Left ventricle myocardium superior (tissue), 1 donor: ENCODE measurements around the gene PHF23. TPM values are rescaled to one million over a fixed set of nuclear protein-coding genes. Genes with fewer than 3 reads are reported as not detected.

Experiments
- ATAC-seq: fragments of 200-7000 bp; cut with Tn5 transposase; one replicate; pipeline ENCODE4 v1.9.1; 2020; ENCODE audit warnings: mild to moderate bottlenecking, moderate library complexity
- DNase-seq: peaks from one replicate; pipeline ENCODE4 v3.0.0-alpha.2; 2020
- intact Hi-C: fragments of 100-400 bp; cut with micrococcal nuclease; formaldehyde crosslinking; loops from one replicate; pipeline ENCODE4 v1.11.0; 2022
- total RNA-seq: library from RNA; stranded (reverse); fragmentation: NEBNext Ultra II Directional; extraction: Animal tissue kit (Norgen Biotek cat#: 25700); gene quantifications from one replicate; pipeline ENCODE4 v1.2.1, GENCODE V29; 2021
- donor health status: DM: no; HTN: yes; CAD: no; lungs with severe emphysema.

PHF23 gene
- total RNA-seq, 1 donor from 2014 or later = 29.4 TPM

DNA sequence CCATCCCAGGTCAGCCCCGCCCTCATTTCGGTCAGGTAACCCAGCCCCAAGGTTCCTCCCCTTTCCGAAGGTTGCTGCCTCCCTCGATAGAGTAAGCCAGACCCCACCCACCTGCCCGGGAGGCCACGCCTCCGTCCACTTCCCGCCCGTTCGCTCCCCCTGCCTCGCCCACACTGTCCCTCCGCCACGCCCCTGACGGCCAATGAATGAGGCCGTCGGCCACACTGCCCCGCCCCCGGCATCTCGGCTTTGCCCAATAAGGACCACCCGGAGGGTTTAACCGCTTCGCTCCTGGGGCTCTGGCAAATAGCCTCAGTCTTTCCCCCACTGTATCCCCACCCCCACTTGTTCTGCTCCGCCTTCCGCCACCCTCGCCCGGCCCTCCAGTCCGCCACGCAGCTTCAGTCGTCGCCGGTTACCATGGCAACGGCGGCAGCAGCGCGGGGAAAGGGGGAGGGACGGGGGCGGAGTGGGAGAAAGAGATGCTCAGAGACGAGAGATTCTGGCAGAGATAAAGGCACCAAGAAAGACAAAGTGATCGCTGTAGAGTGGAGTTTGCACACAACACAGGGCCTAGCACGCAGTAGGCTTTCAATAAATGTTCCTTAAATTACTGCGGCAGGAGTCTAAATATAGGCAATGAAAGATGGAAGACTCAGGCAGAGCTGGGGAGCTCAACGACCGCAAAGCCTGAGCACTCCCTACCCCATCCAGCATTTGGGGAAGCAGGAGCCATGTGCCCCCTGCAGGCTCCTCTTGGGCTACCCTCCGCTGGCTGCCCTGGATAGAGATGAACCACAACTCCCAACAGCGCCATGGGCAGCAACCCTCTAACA, 24.7 kb downstream of the PHF23 start:
- intact Hi-C loops = no loop called here
- DNase-seq (peak; percentile 99), ATAC-seq (peak; percentile 87)

DNA sequence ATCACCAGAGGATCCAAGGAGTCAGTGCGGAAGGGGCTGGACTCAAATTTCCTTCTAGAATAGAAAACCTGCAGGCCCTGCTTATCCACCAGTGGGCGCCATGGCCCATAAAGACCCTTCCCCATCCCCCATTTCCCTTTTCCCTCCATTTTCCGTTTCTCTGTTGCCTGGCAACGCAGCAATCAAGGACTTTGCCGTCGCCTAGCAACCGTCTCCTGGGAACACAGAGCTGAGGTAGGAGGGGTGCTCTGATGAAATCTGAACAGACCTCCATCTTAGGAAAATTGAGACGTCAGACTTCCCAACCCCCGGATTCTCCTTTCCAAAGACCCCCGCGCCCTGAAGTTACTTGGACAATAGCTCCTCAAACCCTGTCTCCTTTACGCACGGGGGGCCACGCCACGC, 25.4 kb downstream of the PHF23 start:
- ATAC-seq (peak; percentile 0), DNase-seq (peak; percentile 73)
- intact Hi-C loops = no loop called here

DNA sequence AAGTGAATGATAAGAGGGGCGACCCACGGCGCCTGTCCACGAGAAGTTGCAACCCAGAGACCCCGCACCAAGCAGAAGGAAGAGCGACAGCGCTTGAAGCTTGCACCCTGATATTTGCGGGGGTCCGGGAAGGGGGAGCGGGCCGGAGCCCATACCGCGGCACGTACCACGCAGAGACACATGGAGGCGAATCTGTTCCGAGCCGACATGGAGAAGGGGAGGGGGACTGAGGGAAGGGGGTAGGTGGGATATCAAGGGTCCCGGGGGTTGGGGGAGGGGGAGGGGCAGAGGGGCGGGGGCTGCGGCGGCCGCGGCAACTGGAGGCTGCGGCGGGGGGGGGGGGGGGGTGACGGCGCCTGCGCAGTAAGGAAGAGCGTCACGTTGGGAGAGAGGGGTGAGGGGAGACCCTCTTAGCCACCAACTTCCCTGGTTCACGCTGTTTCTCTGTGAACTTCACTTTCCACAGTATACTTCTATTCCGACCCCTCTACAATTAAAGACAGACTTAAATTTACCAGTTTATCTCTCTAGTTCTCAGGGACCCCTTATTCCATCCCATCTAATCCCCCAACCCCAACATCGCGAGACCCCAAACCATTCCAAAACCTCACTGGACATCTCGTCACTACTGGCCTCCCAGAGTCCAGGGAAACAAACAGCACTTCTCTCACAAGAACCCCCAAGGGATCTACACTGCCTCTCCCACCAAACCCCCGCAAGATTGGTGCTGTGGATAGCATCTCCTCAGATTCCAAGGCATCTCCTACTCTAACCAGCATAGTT, 27.6 kb downstream of the PHF23 start:
- DNase-seq = peak; percentile 25
- intact Hi-C loops = no loop called here

DNA sequence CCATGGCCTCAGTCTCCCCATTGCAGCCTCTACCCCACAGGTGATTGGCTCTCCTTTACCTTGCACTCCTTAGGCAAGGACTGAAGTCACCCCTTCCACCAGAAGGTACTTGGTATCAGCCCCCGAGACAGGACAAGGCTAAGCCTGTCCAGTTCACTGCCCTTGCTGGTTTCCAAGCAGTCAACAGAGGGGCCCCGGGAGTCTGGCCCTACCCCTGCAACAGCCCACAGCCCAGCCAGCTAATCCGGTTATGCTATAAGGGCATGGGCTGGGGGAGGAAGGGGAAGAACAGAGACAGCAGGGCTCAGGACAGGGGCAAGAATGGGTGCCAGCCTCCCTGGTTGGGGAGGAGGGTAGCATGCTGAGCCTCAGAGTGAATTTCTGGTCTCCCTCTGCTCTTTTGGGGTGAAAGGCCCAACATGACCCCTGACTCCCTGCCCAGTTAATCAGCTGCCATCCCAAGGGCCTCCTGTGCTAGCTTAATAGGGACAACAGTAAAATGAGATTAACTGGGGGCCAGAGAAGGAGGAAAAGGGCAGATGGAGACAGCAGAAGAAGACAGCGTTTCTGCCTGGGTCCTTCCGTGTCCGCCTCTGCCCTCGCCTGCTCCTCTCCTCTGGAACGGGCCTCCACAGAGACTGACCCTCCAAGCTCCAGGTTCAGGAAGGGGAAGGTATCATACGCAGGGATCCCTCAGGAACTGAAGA, 30.4 kb downstream of the PHF23 start:
- ATAC-seq = no peak
- intact Hi-C loops = no loop called here
- DNase-seq = no peak

More for the DNA sequence above, 27.6 kb downstream of the PHF23 start:
- no peak for ATAC-seq

DNA sequence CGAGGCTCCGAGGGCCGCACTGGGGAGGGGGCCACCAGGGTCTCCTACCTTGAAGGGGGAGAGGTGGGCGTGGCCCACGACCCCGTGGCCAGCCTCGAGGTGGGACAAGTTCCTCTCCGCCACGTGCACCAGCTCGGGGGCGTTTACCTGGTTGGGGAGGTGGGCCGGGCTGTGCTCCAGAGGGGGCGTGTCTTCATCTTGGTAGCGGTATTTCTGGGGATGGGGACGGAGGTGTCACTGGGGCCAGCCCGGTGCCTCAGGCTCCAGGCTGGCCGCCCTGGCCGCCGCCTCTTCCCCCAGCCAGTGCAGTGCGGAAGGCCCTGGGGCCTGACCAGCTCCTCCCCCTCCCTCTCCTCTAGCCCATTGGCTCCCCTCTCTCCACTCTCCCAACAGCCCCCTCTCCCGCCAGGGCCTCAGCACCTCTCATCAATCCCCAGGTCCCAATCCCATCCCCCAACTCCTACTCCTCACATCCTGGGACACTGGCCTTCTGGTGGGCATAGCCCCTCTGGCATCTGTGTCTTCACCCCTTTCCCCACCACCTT, 31.2 kb downstream of the PHF23 start:
- peak; percentile 27 for DNase-seq
- intact Hi-C loops = no loop called here

DNA sequence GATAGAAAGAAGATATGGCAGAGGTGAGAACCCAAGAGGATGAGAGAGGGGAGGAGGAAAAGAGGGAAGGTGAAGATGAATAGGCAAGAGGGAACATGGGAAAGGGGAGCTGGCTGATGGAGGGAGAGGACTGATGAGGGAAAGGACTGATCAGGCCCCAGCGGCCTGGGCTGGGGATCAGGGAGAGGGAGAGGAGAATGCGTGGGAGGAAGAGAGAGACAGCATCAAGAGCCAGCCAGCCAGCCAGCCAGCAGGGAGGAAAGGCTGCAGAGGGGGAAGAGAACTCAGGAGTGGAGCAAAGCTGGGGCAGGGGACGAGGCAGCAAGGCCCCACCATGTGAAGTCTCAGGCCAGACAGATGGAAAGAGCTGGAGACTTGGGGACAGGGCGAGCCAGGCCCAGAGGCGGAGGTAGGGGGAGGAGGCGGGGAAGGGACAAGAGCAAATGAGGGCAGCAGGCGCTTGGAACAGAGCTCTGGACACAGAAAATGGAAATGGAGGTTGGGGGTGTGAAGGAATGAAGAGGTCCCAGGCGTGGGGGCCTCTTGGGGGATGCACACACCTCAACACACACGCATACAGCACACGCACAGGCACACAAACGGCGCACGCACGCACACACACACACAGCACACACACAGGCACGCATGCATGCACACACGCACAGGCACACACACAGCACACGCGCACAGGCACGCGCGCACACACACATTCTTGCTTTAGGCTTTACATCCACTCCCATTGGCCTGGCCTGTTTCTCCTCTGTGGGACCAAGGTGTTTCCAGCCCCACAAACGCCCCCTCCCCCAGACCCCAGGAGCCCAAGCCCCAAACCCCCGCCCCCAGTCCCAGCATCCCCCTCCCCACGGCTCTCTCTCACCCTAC, 31.9 kb downstream of the PHF23 start:
- DNase-seq (peak; percentile 33), ATAC-seq (no peak)
- intact Hi-C loops = no loop called here

More for the DNA sequence above, 31.2 kb downstream of the PHF23 start:
- no peak for ATAC-seq

DNA sequence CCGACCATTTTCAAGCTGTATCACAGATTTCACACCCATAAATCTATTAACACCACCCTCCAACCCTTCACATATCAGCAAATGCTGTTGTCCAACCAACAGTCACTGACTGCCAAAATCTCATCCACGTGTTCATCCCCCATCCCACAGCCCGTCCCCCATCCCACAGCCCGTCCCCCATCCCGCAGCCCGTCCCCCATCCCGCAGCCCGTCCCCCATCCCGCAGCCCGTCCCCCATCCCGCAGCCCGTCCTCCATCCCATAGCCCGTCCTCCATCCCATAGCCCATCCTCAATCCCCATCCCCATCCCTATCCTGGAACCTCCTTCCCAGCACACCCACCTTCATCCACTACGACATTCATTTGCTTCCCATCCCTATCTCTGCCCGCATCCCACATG, 33.7 kb downstream of the PHF23 start:
- intact Hi-C loops = no loop called here
- ATAC-seq = no peak
- DNase-seq = no peak

DNA sequence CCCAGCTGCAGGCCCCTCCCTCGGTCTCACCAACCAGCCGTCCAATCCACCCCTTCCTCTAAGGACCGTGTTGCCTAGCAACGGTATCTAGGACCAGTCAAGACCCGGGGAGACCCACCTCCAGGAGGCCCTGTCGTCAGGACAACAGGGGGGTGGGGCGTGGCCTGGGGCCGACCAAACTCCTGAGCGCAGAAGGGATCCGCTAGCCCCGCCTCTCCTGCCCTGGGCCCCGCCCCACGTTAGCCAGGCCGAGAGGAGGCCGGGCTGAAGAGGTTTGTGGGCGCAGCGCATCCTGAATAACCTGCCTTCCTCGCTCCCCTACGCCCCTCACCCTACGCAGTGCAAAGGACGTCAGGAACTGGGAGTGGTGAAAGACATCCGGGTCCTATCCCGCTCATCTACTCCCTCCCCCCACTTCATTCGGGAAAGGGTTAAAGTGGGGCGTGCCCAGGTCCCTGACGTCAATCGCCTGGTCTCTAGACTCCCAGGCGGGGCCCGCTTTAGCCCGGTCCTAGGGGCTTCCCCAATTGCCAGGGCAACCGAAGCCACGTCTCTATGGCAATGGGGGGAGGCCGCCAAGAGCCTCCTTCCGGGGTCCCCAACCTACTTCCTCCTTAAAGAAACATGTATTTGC, 34.3 kb downstream of the PHF23 start:
- ATAC-seq (peak; percentile 91), DNase-seq (peak; percentile 93)
- intact Hi-C loops = no loop called here

DNA sequence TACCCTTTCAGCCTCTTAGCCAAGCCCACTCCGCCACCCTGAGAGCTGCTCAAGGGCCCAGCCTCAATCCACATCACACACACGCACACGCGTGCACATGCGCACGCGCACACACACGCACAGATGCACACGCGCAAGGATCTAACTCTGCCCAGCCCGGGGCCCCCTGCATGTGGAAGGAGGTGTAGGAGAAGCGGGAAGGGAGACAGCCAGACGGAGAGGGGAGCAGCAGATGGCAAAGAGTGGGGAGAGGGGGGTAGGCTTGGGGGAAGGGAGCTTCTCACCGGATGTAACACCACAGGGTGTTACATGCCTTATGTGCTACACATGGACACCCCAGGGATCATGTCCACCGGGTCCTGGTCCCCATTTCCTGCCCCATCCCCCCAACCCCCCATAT, 34.9 kb downstream of the PHF23 start:
- intact Hi-C loops = no loop called here
- ATAC-seq = no peak
- DNase-seq = no peak

DNA sequence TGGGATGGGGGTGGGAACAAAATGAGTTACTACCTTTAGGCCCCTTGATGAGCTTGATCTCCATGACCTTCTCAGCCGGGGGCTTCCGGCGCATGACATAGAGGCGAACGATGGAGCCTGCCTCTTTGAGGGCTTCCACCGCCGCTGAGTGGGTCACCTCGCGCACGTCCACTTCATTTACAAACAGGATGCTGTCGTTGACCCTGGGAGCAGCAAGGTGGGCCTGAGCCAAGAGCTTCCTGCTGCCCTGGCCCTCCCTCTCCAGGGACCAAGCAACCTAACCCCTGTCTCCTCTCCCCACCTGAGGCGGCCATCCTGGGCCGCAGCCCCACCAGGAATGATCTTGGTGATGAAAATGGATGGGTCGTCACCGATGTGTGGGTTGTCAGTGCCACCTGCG, 35.9 kb downstream of the PHF23 start:
- no peak for DNase-seq
- no peak for ATAC-seq
- intact Hi-C loops = no loop called here

DNA sequence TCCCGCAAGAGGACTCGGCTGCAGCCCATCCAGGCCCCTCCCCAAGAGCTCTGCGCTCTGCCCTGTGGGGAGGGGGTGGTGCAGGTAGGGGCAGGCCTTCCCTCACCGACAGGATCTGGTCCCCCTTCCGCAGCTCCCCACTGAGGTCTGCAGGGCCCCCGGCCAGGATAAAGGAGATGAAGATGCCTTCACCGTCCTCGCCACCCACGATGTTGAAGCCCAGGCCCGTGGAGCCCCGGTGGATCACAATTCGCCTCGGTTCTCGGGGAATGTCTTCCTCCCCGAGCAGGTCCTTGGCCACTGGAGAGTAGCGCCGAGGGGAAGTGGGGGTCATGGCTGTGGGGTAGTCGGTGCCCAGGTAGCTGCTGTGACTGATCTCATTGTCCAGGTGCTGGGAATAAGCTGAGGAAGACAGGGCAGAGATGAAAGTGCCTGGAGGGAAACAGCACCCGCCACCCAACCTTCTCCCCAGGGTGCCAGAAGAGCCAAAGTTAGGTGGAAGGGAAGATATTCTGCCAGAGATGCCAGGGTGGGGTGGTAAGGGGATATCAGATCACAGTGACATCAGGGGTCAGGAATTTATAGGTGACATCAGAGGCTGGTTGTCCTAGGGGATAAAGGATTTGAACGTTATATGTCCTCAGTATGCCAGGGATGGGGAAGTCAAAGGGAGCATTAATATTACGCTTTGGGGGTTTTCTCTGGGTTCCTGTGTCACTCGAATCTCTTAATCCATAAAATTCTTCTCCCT, 42.4 kb downstream of the PHF23 start:
- no peak for ATAC-seq
- DNase-seq = peak; percentile 21
- intact Hi-C loops = no loop called here

DNA sequence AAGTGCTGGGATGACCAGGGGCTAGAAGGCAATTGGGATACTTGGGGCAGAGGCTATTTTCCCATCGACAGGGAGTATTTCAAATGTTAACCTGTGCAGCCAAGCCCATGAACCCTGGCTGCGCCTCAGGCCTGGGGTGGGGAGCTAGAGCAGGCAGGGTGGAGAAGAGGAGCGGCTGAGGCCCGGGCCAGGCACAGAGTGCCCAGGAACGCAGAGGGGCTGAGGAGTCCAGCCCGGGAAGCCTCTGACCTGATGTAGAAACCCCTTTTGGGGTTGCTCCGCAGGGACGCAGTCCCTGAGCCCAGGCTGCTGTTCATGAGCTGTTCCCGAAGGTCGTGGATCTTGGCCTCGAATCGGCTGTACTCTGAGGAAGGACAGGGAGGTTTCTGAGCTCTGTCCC, 43.3 kb downstream of the PHF23 start:
- no peak for ATAC-seq
- DNase-seq = no peak
- intact Hi-C loops = no loop called here

DNA sequence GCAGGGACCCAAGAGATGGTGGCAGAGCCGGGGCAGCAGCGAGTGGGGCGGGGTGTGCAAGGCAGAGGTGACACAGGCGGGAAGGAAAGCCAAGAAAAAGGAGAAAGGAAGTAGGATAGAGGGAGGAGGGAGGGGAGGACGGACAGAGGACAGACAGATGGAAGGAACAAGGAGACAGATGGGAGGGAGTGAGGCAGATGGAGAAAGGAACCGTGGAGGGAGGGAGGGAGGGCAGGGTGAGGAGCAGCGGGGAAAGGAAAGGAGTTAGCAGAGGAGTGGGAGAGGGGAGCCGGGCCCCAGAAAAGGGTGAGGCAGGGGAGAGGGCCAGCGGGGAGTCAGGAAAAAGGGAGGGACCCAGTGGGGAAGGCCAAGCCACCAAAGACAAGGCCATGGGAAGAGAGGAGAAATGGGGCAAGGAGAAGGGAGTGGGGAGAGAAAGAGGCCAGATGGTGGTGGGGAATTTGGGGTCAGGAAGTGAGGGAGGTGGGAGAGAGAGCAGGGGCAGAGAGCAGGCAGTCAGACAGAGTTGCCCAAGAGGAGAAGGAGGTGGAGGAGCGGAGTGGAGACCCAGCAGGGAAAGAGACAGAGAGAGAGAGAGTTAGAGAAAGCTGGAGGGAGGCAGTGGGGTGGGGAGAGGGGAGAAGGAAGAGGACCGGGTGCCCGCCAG, 46.9 kb downstream of the PHF23 start:
- ATAC-seq (no peak), DNase-seq (no peak)
- intact Hi-C loops = no loop called here

DNA sequence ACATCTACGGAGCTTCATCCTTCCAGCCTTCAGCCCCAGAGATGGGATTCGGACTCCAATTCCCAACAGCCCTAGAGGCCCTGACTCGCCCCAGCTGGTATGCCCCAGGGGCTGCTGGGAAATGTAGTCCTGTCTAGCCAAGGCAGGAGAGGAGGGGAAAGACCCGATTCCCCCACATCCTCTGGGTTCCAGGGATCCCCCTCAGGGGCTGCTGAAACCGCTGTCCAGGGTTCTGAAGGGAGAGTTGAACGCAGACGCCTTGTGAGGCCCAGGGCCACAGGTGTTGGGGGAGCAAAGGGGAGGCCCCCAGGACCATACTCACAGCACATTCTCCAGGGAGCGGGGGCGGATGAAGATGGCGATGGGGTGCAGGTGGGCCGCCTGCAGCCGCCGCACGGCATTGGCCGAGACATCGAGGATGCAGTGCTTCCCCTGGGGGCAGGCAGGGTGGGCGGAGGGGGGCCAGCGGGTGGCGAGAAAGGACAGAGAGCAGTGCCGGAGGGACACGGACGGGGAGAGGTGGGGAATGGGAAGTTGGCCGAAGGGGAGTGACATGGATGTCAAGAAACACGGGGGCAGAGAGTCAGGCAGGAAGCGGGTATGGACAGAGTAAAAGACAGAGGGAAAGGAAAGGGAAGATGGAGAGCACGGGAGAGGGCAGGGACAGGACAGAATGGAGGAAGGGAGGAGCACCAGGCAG, 47.5 kb downstream of the PHF23 start:
- peak; percentile 84 for ATAC-seq
- peak; percentile 58 for DNase-seq
- intact Hi-C loops = no loop called here

DNA sequence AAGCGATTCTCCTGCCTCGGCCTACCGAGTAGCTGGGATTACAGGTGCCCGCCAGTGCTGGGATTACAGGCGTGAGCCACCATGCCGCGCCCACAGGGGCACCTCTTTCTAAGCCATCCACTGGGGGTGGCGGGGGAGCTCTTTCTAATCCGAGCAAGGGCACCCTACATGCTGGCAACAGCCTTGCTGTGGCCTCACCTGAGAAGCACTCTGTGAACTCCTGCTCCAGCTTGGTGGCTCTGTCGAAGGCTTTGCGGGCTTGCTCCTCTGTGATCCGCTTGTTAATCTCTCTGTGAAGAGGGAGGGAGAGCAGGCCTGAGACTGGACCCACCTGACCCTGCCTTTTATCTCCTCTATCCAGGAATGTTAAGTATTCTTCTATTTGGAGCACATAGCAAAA, 48.2 kb downstream of the PHF23 start:
- intact Hi-C loops = no loop called here
- DNase-seq = no peak
- ATAC-seq = no peak

DNA sequence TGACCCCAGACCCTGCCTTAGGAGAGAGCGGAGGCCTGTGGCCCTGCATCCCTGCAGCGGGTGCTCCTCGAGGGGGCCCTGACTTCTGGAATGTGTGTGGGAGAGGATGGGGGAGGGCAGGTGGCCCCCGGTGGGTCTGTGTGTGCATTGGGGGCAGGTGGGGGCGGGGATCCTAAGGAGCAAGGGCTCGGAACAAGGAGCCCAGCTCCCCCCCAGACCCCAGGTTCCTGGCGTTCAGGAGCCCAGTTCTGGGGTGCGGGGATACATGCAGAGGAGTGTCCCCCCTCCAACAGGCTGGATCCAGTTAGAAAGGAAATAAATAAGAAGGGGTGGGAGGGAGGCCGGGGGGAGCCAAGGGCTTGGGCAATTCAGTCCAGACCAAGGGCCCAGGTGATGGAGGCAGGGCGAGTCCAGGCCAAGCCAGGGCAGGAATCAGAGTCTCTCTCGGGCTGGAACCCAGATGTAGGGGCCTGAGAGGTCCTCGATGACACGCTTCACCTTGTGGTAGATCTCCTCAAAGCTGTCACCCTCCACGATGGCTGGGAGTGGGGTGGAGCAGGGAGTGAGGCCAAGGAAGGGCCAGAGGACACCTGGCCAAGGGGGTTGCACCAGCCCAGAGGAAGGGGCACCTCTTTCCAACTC, 48.9 kb downstream of the PHF23 start:
- no peak for DNase-seq

More for the DNA sequence above, 48.9 kb downstream of the PHF23 start:
- ATAC-seq = no peak
- intact Hi-C loops = no loop called here
